ENCODE measurements around the gene MOCS1. TPM values are rescaled to one million over a fixed set of nuclear protein-coding genes. Genes with fewer than 3 reads are reported as not detected.

MOCS1 gene
- total RNA-seq, 1 donor from 2014 or later, result 11.3 TPM

- H3K4me1 ChIP-seq, result no peaks in the 10 kb centered on the region
- no peaks in the 10 kb centered on the region for H3K27me3 Mint-ChIP-seq (ENCODE audit: insufficient read depth, low read depth)
- H3K27me3 ChIP-seq, result no peaks in the 10 kb centered on the region
- no peak for DNase-seq (ENCODE audit: low spot score)
- no peak overlapping the region for H3K4me3 ChIP-seq
- no peak overlapping the region for H3K4me3 Mint-ChIP-seq
- no peaks in the 10 kb centered on the region for H4K20me1 ChIP-seq (ENCODE audit: low read depth)
- H3K9me3 ChIP-seq (ENCODE audit: low read depth), result no peaks in the 10 kb centered on the region
- H3F3A ChIP-seq (ENCODE audit: low read depth), result no peaks in the 10 kb centered on the region
- H3K4me1 Mint-ChIP-seq, result no peaks in the 10 kb centered on the region
- H3K27ac Mint-ChIP-seq, result no peak overlapping the region
- H3K36me3 ChIP-seq, result no peaks in the 10 kb centered on the region
- no peak overlapping the region for H3K9ac ChIP-seq
- H2AFZ ChIP-seq (replicated peaks), result no peak overlapping the region
- no peaks in the 10 kb centered on the region for H3K9me3 Mint-ChIP-seq
- no peak overlapping the region for H3K27ac ChIP-seq
- no peak for TF ChIP-seq EZH2phosphoT487 (IDR thresholded peaks at IDR 0.05)
- no peak for TF ChIP-seq CTCF (IDR thresholded peaks at IDR 0.05)
- no peak for TF ChIP-seq EZH2 (IDR thresholded peaks at IDR 0.05)
- H3K4me2 ChIP-seq, result no peak overlapping the region
- H3K79me2 ChIP-seq (ENCODE audit: low read depth), result no peaks in the 10 kb centered on the region
- peaks cover 12% of the 10 kb centered on the region for H3K36me3 Mint-ChIP-seq
These were observed 23.5 kb downstream of the MOCS1 start for GRCh38 chr6:39910744-39911143.

DNA sequence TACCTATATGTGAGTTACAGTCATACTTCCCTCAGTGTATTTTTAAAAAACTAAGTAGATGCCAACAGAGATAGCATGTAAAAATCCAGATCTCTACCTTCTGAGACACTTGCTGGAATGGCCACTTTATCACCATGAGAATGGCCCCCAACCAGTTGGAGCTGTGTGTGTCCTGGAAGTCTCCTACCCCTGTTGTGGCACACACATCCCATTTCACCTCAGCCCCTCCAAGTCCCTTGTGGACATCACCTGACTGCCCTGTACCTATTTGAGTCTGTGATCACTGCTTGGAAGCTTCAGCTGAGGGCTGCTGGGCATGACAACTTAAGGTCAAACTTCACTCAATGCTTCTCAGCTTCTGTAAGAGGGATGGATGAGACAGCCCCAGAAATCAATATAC lies 24.1 kb downstream of the MOCS1 start:
- H3K4me2 ChIP-seq, result no peak overlapping the region
- H4K20me1 ChIP-seq (ENCODE audit: low read depth), result no peaks in the 10 kb centered on the region
- H3K4me1 ChIP-seq, result no peaks in the 10 kb centered on the region
- no peak for DNase-seq (ENCODE audit: low spot score)
- H3K9me3 ChIP-seq (ENCODE audit: low read depth), result no peaks in the 10 kb centered on the region
- no peak overlapping the region for H3K27ac ChIP-seq
- no peak overlapping the region for H3K4me3 Mint-ChIP-seq
- H3K36me3 Mint-ChIP-seq, result peaks cover 16% of the 10 kb centered on the region
- no peaks in the 10 kb centered on the region for H3K27me3 ChIP-seq
- H3K4me1 Mint-ChIP-seq, result no peaks in the 10 kb centered on the region
- H3K27me3 Mint-ChIP-seq (ENCODE audit: insufficient read depth, low read depth), result no peaks in the 10 kb centered on the region
- H3K4me3 ChIP-seq, result no peak overlapping the region
- no peak overlapping the region for H3K9ac ChIP-seq
- TF ChIP-seq EZH2phosphoT487 (IDR thresholded peaks at IDR 0.05), result no peak
- no peak for TF ChIP-seq CTCF (IDR thresholded peaks at IDR 0.05)
- TF ChIP-seq EZH2 (IDR thresholded peaks at IDR 0.05), result no peak
- H3F3A ChIP-seq (ENCODE audit: low read depth), result no peaks in the 10 kb centered on the region
- H3K79me2 ChIP-seq (ENCODE audit: low read depth), result no peaks in the 10 kb centered on the region
- H3K36me3 ChIP-seq, result no peaks in the 10 kb centered on the region
- no peaks in the 10 kb centered on the region for H3K9me3 Mint-ChIP-seq
- H3K27ac Mint-ChIP-seq, result no peak overlapping the region
- no peak overlapping the region for H2AFZ ChIP-seq (replicated peaks)

DNA sequence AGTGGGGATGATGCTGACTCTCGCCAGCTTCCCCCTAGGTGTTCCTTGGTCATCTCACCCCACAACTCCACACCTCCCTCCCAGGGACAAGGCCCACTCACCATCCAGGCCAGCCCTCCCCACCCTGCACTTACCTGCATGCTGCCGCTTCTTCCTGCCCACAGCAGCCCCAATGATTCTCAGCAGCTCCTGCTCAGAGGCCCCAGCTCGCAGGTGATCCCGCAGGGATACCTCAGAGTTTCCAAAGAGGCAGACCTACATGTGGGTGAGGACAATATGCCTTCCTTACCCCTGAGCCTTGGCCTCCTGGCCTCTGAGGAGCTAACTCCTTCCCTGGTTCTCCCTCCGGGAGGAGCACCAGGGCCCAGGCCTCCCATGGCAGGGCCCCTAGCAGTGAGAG lies 24.6 kb downstream of the MOCS1 start:
- H2AFZ ChIP-seq (replicated peaks), result no peak overlapping the region
- H3K27ac ChIP-seq, result no peak overlapping the region
- no peaks in the 10 kb centered on the region for H3K36me3 ChIP-seq
- H3K4me2 ChIP-seq, result no peak overlapping the region
- H3K27me3 Mint-ChIP-seq (ENCODE audit: insufficient read depth, low read depth), result no peaks in the 10 kb centered on the region
- no peak overlapping the region for H3K9ac ChIP-seq
- no peaks in the 10 kb centered on the region for H3K9me3 Mint-ChIP-seq
- H3K27me3 ChIP-seq, result no peaks in the 10 kb centered on the region
- H3K79me2 ChIP-seq (ENCODE audit: low read depth), result no peaks in the 10 kb centered on the region
- H4K20me1 ChIP-seq (ENCODE audit: low read depth), result no peaks in the 10 kb centered on the region
- no peak for TF ChIP-seq EZH2phosphoT487 (IDR thresholded peaks at IDR 0.05)
- TF ChIP-seq EZH2 (IDR thresholded peaks at IDR 0.05), result no peak
- no peak for TF ChIP-seq CTCF (IDR thresholded peaks at IDR 0.05)
- no peaks in the 10 kb centered on the region for H3K4me1 Mint-ChIP-seq
- H3K27ac Mint-ChIP-seq, result no peak overlapping the region
- no peak for DNase-seq (ENCODE audit: low spot score)
- H3K9me3 ChIP-seq (ENCODE audit: low read depth), result no peaks in the 10 kb centered on the region
- H3F3A ChIP-seq (ENCODE audit: low read depth), result no peaks in the 10 kb centered on the region
- H3K36me3 Mint-ChIP-seq, result peaks cover 14% of the 10 kb centered on the region
- H3K4me1 ChIP-seq, result no peaks in the 10 kb centered on the region
- H3K4me3 Mint-ChIP-seq, result no peak overlapping the region
- no peak overlapping the region for H3K4me3 ChIP-seq
